Stimulated activated CD8-positive, alpha-beta memory T cell treated with anti-CD3 and anti-CD28 coated beads, Interleukin-12 subunit alpha, Interleukin-12 subunit beta, amount 100 ng/mL, for 24 hours (primary cell): ENCODE measurements around the gene TCF3.
"Not testable (repeated sequence)": the region's sequence is repeated elsewhere in the genome, so short reads cannot be mapped to it uniquely, and the experiment has no call there.

ENCODE experiments used
- DNase-seq: peaks from one replicate; pipeline ENCODE4 v3.0.0-alpha.2; 2020; ENCODE audit errors: extremely low read depth

TCF3 gene

DNA sequence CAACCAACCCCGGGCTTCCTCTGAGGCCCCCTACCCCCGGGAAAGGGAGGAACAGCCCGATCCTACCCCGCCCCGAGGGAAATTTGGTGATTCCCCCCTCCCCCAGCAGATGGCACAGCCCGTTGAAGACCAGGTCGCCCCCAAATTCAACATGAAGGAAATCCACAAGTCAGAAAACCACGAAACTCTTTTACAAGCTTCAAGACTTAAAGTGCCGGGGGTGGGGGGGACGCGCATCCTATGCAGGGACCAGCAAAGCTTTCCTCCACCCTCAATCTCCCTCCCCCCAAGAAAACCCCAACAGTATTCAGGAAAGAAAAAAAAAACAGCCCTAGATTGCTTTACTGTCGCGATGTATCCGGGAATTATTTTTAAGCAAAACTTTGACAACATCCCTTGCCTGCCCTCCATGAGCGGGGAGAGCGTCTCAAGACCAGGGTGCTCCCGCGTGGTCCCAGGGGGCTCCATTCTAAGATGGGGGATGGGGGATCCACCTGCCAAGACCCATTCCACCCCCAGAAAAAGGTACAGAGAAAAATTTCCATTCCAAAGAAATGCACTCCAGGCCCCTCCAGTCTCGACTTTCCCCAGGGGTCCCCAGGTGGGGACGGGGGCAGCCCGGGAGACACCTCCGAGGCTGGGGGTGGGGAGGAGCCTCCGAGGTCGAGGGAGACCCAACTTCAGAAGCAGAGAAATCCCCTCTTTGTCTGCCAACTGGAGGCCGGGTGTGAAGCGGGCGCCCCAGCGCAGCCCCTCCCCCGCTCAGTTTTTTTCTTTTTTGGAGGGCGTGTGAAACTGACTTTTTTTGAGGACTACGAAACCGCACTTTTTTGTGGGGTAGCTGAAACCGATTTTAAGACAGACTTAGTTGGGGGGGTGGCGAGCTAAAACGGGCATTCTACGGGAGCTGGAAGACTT, 1.5 kb downstream of the TCF3 start:
- no peak for DNase-seq

DNA sequence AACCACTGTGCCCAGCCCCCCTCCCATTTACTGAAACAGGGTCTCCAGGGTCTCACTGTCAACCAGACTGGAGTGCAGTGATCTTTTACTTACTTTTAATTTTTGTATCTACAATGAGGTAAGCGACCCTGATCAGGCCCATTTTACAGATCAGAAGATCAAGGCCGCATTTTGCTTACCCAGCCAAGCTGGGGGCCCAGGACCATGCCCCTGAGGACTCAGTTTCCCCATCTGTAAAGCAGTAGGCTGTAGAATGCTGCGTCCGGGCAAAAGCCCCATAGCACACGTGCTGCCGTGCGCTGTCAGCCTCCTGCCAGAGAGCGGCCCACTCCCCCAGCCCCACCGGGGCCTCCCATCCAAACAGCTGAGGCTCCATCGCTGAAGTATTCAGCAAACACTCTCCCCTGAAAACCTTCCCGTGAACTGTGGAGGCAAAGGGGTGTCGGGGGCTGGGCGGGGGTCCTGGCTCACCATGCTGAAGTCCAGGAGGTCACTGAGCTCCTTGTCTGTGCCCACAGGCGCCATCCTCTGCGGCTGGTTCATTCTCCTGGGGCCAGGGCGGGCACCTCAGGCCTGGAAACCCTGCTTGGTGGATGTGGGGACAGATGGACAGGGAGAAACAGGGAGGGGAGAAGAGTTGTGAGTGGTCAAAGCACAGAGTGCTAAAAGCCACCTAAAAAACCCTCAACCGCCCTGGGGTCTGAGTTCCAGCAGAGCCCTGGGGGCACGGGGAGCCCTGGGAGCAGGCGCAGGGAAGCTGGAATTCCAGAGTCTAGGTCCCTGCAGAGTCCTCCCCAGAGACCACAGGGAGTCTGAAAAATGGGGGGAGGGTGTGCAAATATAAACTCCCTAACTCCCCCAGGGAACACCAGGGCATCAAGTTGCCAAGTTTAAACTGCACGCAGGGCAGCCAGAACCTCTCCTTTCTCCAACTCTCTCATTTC, 2.4 kb downstream of the TCF3 start:
- DNase-seq: no peak

GRCh38 chr19:1648920-1649541, 3.4 kb downstream of the TCF3 start:
- no peak for DNase-seq

DNA sequence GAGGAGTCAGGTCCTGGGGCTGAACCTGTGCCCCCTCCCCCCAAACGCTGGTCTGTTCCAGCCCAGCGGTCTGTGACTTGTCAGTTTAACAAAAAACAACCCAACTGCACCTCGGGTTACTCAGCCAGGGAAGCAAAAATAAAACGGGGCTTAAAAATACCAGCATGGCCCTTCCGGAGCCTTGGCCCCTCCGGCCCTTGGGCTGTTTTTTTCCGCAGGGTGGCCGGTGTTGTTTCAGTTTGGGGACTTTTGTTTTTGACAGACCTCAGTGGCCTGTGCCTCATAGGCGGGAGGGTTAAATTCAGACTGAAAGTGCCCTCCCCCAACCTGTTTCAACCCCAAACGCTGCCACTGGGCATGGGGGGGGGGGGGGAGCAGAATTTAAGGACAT, 4.0 kb downstream of the TCF3 start:
- no peak for DNase-seq

DNA sequence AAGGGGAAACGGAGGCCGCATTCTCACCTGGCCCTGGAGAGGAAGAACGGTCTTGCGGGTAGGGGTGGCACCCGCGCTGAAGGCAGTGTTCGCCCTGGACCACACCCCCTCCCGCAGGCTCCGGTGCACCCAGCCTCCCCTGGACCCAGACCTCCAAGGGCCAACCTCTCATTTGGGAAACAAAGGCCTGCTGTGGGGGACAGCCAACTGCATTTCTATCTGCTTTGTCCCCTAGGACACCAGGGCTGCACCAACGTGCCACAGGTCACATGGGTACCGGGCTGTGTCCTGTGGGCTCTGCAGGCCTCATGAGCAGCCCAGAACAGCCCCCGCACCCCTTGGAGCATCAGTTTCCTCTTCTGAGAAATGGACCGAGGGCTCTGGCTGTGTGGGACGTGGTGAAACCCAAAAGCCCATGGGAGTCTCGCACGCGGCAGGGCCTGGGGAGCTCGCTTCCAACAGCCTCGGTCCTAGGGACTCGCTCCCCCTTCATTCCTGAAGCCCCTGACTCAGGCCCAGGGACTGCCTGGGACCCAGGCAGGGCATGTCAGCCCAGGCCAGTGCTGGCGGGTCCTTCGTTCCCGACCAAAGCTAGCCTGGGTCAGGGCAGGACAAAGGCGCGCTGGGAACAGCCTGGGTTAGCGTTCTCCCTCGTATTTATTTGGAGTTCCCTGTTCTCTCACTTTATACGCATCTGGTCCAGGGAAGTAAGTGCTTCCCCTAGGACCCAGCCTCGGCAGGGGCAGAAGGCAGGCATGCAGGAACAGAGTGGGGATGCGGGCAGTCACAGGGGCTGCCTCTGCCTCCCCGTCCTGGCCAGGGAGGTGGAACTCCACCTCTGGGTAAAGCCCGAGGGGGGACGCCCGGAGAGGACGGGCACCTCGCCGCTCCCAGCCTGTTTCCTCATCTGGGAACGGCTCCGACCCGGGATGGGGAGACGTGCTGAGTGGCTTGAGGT, 4.6 kb downstream of the TCF3 start:
- DNase-seq: no peak

DNA sequence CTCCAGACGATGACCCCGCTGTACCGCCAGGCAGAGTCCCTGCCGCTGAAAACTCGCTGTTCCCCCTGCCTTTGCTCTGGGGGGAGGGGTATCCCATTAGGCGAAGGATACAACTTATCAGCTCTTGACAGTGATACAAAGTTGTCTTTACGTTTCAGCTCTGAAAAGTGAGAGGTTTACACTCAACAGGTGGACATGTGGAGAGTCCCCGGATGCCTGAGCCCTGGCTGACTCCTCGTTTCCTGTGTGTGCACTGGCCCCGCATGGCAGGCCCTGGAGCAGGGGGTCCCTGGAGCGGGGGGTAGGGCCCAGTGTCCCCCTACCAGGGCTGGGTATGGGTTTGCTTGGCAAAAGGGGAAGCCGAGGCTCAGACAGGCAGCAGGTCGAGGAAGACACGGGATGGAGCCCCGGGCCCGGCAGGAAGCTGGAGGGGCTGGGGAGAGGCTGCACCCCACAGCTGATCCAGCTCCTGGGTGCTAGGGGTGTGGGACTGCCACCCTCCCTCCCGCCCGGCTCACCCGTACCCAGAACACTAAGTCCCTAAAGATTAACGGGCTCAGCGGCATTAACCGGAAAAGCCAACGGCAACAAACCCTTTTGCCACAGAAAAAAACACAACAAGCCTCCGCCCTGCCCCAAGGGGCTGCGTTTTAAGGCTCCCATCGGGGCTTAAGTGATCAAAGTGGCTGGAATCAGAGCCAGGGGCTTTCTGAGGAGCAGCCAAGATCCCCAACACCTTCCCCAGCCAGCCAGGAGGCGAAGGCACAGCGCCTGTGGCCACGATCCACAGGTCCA, 5.6 kb downstream of the TCF3 start:
- DNase-seq: no peak

DNA sequence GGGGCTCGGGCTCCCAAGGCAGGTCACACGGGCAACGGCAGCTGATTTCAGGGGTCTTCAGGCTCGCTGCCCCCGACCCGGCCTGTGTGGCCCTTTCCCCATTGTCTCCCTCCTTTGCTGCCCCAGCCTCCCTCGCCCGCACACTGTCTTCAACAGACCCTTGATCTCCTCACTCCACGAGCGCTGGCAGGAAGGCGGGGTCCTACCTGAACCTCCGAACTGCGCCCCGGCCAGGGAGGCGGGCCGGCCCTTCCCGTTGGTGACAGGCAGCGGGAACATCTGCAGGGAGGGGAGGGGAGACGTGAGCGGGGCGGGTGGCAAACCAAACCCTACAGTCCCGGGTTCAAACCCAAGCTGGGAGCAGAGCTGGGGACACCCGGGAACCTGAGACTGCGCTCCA, 6.3 kb downstream of the TCF3 start:
- DNase-seq: no peak

- DNase-seq: no peak
Observed at GRCh38 chr19:1645299-1645698, 7.1 kb downstream of the TCF3 start.

DNA sequence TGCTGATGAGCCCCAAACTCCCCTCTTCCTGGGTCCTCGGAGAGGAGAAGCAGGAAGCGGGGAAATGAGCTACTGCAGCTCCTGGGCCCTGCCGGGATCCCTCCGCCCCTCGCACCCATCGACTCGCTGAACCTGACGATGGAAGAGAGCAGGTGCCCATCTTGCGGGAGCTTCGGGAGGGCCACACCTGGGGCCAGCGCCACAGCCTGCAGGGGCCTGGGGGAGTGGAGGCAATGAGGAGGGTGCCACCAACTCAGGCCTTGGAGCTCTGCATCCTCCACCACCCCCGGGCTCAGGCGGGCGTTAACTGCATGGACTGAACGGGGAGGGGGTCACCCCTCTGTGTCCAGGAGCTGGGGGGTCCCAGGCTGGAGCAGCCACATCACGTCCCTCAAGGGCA, 8.3 kb downstream of the TCF3 start:
- no peak for DNase-seq

- DNase-seq: not testable (repeated sequence)
Observed at GRCh38 chr19:1640893-1641448, 11.4 kb downstream of the TCF3 start.

DNA sequence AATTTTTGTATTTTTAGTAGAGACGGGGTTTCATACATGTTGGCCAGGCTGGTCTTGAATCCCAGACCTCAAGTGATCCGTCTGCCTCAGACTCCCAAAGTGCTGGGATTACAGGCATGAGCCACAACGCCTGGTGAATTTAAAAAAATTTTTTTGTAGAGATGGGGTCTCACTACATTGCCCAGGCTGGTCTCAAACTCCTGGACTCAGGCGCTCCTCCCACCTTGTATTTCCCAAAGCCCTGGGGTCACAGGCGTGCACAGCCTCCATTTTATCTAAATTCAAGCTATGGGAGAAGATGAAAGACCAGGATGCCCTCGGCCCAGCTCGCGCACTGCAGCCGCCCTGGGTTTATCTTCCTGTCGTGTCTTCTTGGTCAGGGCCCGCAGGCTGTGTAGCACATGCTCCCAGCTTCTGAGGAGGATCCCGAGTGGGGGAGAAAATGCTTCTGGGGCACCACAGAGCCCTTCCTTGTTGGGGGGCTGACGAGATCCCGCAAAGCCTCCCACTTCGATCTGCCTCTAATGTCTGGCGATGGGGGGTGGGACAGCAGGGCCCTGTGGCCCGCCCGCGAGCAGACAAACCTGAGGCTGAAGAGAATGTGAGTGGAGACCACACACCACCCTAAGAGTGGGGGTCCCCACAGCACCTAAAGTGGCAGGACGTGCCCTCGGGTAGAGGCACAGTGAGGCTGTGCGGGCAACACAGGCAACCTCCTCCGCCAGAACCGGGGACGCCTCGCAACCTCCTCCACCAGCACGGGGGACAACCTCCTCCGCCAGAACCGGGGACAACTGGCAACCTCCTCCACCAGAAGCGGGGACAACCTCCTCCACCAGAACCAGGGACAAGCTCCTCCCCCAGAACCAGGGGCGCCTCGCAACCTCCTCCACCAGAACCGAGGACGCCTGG, 15.8 kb downstream of the TCF3 start:
- no peak for DNase-seq

GRCh38 chr19:1634938-1635243, 17.5 kb downstream of the TCF3 start:
- no peak for DNase-seq

GRCh38 chr19:1634242-1634937, 18.0 kb downstream of the TCF3 start:
- DNase-seq: no peak

- DNase-seq: no peak
Observed at GRCh38 chr19:1633269-1633826, 19.1 kb downstream of the TCF3 start.

DNA sequence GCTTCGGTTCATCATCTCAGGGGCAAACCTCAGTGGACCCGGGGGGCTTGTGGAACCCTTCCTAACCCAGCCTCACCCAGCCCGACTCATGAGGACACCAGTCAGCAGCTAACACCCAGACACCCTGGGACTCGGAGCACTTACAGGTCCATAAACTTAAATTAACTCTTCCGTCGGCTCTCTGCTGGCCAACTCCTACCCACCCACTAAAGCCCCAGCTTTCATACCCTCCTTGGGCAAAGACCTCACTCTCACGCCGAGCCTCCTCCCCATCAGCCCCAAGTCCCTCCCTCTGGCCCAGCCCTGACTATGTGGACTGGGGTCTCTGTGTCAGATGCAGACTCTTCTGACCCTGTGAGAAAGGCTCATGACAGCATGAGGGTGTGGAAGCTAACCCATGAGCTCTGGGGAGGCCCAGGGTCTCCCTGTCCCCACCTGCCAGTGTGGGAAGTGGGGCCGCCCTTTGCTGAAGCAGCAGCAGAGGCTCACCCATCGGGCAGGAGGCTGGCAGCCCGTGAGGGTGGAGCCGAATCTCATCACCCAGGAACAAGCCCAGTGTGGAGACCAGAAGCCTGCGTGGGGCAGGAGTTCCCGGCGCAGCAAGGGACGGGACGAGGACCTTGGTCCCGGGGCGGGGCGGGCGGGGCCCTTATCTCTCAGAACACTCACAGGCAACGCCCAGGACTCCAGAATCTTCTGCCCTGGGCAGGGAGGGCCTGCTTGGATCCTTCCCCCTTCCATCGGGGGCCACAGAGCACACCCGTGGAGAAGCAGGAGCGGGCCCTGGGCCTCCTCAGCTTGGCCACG, 19.8 kb downstream of the TCF3 start:
- no peak for DNase-seq

- no peak for DNase-seq
Observed at GRCh38 chr19:1631557-1632100, 20.8 kb downstream of the TCF3 start.

GRCh38 chr19:1630811-1631210, 21.6 kb downstream of the TCF3 start:
- DNase-seq: no peak
